Measurements from ENCODE around the gene ATP6V1C2.

Gene ATP6V1C2

DNA sequence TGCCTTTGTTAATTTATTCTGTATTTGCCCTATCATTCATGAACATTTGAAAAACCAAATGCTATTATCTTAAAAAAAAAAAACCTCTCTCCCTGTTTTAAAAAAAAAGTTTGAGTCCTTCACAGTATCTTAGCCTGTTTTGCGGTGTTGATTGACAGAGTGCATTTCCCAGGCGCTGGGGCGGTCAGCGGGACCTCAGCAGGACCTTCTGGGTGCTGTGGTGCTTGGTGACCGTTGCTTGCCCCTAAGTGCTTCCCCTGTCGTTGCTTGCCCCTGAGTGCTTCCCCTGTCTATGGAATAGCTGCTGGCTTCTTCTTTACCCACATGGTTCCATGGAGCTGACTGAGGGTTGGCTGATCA lies 12.1 kb downstream of the ATP6V1C2 start:
- no peak for DNase-seq

DNA sequence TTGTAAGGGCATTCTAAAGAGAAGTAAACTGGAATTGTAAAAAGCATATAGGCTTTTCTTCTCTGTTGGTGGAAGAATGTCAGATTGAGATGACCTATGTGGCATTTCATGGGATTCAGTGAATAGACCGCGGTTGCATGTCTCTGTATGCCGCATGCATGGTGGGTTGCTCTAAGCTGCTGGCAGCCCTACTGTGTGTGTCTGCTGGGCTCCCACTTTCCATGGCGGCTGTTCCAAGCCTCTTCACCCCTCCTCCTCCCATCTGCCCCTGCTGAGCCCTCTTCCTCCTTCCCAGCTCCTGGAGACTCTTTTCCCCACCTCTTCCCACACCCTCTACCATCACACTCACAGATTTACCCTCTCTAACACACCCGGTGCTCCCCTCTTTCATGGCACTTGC lies 12.6 kb downstream of the ATP6V1C2 start:
- DNase-seq, result no peak

GRCh38 chr2:10738192-10738591 lies 16.8 kb downstream of the ATP6V1C2 start:
- DNase-seq, result no peak

GRCh38 chr2:10740226-10740625 lies 18.8 kb downstream of the ATP6V1C2 start:
- no peak for DNase-seq

DNA sequence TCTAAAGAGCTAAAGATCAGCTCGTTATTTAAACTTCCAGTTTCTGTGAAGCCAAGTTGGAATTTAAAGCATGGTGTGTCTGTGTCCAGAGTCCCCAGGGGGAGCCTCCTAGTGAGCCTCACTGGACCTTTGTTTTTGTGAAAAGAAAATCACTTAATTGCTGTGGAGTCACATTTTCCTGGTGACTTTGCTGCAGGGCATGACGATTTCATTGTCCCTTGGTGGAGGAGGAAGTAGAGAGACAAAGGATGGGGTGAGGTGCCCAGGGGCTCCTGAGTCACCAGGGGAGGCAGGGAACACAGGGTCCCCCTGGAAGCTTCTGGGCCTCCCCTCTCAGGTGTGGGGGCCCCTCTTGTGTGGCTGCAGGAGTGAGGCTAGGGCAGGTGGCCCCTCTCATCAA lies 19.7 kb downstream of the ATP6V1C2 start:
- no peak for DNase-seq

GRCh38 chr2:10742666-10743065 lies 21.2 kb downstream of the ATP6V1C2 start:
- no peak for DNase-seq

DNA sequence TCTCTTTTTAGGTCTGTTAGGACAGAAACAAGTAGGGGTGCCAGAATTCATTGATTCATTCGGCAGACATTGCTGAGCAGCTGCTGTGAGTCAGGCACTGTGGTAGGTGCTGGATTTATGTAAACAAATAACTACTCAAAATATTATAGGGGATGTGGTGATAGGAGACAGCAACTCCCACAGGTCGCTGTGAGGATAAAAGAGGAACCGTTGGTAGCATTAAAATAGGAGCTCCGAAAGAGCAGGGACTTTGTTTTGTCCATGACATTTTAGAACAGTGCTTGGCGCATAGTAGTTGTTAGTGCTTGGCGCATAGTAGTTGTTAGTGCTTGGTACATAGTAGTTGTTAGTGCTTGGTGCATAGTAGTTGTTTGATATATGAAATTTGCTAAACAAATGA lies 29.2 kb downstream of the ATP6V1C2 start:
- DNase-seq, result no peak

GRCh38 chr2:10752236-10752635 lies 30.8 kb downstream of the ATP6V1C2 start:
- DNase-seq, result no peak

DNA sequence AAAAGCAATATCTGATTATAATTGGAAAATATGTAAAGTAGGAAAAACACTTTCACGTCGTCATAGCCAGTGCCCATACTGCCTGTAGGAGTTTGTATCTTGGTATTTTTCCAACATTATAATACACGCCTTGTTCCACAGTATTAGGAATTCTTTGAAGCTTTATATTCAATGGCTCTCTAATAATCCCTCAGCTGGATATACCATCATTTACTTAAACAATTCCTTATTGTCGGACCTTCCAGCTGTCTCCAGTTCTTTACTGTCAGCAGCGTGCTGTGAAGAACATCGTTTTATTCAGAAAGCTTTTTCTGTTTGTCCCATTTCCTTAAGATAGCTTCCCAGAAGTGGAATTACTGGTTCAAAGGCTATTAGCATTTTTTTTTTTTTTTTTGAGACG lies 31.7 kb downstream of the ATP6V1C2 start:
- DNase-seq, result no peak

GRCh38 chr2:10753876-10754275 lies 32.4 kb downstream of the ATP6V1C2 start:
- DNase-seq, result no peak

GRCh38 chr2:10755621-10756020 lies 34.2 kb downstream of the ATP6V1C2 start:
- DNase-seq, result no peak

GRCh38 chr2:10757814-10758286 lies 36.4 kb downstream of the ATP6V1C2 start:
- DNase-seq, result no peak

GRCh38 chr2:10759151-10759714 lies 37.8 kb downstream of the ATP6V1C2 start:
- no peak for DNase-seq

- DNase-seq, result no peak
Measured at GRCh38 chr2:10760794-10761504, 39.5 kb downstream of the ATP6V1C2 start.

- no peak for DNase-seq
Measured at GRCh38 chr2:10761591-10761990, 40.2 kb downstream of the ATP6V1C2 start.

GRCh38 chr2:10762651-10763460 lies 41.4 kb downstream of the ATP6V1C2 start:
- no peak for DNase-seq

DNA sequence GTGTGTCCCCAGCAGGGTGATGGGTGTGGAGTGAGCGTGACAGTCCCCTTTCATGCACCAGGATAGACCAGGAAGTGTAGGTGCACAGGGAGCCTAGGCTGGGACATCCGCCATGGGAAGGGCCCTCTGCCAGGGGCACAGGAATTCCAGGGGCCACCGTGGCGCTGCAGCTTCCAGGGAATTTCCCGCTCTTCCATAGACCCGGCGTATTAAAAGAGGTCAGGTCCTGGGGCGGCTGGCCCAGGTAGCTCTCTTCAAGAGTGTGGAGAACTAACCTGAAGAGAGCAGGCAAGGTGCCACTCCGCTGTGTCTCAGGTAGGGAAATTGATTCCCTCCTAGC lies 42.0 kb downstream of the ATP6V1C2 start:
- no peak for DNase-seq

- no peak for DNase-seq
Measured at GRCh38 chr2:10764096-10764785, 42.8 kb downstream of the ATP6V1C2 start.

DNA sequence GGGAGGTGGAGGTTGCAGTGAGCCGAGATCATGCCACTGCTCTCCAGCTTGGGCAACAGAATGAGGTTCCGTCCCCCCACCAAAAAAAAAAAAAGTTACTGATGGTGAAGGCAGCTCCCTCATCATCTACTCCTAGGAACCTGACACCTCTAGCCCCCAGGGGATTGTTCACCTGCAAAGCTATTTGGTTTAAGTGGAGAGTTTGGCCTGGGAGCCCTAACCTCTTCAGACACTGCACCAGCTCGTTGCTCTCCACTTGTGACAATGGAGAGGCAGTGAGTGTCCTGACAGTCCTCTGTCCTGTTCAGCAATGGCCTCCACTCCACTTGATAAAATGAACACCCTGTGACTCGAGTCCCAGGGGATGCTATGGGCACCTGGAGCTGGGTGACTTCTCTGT lies 43.5 kb downstream of the ATP6V1C2 start:
- DNase-seq, result no peak

GRCh38 chr2:10765461-10765860 lies 44.0 kb downstream of the ATP6V1C2 start:
- no peak for DNase-seq

DNA sequence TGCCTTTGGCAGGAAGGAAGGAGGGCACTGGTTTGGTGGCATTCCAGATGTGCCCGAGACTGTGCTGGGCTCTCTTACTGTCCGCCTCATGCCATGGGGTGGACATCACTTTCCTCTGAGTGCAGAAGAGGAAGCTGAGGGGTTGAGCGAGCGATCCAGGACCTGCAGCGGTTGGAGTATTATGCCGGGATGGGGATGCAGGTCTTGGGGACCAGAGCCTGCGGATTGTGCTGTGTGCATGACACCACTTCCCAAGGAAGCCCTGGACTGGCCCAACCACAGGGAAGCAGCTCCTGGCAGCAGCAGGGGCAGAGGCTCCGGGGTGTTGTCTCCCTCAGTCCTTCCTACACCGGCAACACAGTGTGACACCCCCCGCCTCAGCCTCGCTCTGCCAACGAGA lies 44.5 kb downstream of the ATP6V1C2 start:
- no peak for DNase-seq

- no peak for DNase-seq
Measured at GRCh38 chr2:10768063-10768507, 46.7 kb downstream of the ATP6V1C2 start.

DNA sequence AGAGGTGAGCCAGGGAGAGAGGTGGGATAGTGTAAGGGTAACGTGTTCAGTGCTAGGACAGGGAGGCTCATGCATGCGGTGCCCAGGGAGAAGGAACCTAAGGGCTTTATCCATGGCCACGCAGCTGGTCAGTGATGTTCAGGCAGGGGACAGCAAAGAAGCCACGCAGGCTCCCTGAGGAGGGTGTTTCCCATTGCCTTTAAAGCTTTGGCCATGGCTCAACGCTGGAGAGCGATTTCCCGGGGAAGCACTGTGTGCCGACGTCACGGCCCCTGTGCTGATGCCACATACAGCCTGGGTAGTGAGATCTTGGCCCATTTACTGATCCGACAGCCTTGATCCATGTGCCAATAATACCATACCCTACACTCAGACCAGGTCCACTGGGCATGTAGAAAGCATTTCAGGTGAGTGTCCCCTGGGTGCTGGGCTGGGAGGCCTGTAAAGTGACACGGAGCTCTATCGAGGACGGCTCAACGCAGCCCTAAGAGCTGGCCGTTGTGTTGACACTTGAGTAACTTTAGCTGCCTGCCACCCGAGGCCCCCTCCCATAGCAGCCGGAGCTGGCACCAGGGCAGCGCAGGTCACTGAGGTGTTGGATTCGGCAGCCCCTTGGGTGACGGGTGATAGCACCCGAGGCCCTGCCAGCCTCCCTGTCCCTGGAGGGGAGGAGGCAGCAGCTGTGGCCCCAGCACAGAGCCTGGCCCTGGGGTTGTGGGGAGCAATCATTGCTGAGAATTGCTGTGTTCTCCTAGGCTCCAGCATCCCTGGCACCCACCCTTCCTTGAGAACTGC lies 49.7 kb downstream of the ATP6V1C2 start:
- DNase-seq, result no peak
